Liver (tissue), 9 donors: ENCODE measurements around the gene CHDH. TPM values are rescaled to one million over a fixed set of nuclear protein-coding genes. Genes with fewer than 3 reads are reported as not detected.

Source experiments
- DNase-seq: peaks from one replicate; pipeline ENCODE4 v3.0.0-alpha.2; 2017; ENCODE audit warnings: low spot score
- H3K27ac ChIP-seq, 2 donors: one replicate each; pipeline ENCODE4 v1.7.0; 2013; ENCODE audit warnings: inconsistent platforms in 2 of 2, low read length in 2 of 2, control low read depth in 1 of 2, low read depth in 1 of 2, mild to moderate bottlenecking in 1 of 2
- H3K27me3 ChIP-seq, 4 donors: one replicate each; pipeline versions ENCODE4 v1.6.1 to v1.7.0; 2013; ENCODE audit warnings: low read length in 3 of 4, inconsistent platforms in 1 of 4, mild to moderate bottlenecking in 1 of 4, moderate library complexity in 1 of 4; ENCODE audit not compliant: control insufficient read depth in 4 of 4, insufficient read depth in 4 of 4
- H3K36me3 ChIP-seq, 4 donors: one replicate each; pipeline versions ENCODE4 v1.6.1 to v1.7.0; 2013; ENCODE audit warnings: low read length in 3 of 4, mild to moderate bottlenecking in 3 of 4, low read depth in 1 of 4, moderate library complexity in 1 of 4; ENCODE audit not compliant: control insufficient read depth in 4 of 4, insufficient read depth in 3 of 4
- H3K4me1 ChIP-seq, 4 donors: one replicate each; pipeline versions ENCODE4 v1.6.1 to v1.7.0; 2013; ENCODE audit warnings: low read length in 3 of 4, mild to moderate bottlenecking in 3 of 4, moderate library complexity in 1 of 4; ENCODE audit not compliant: control insufficient read depth in 4 of 4, insufficient read depth in 4 of 4
- H3K4me3 ChIP-seq, 3 donors: one replicate each; pipeline versions ENCODE4 v1.6.1 to v1.7.0; 2013; ENCODE audit warnings: low read length in 3 of 3, control low read depth in 1 of 3, low read depth in 1 of 3, mild to moderate bottlenecking in 1 of 3
- H3K9ac ChIP-seq, 2 donors: one replicate each; pipeline ENCODE4 v1.7.0; 2013; ENCODE audit warnings: low read length in 2 of 2, mild to moderate bottlenecking in 2 of 2, moderate library complexity in 2 of 2, control low read depth in 1 of 2, low read depth in 1 of 2
- H3K9me3 ChIP-seq, 4 donors: one replicate each; pipeline versions ENCODE4 v1.6.1 to v1.7.0; 2013; ENCODE audit warnings: low read length in 3 of 4; ENCODE audit not compliant: control insufficient read depth in 4 of 4
- ATF3 ChIP-seq: IDR thresholded peaks from 2 replicates; pipeline ENCODE4 v1.6.1; 2016; ENCODE audit warnings: antibody characterized with exemption
- EGR1 ChIP-seq, 2 donors: IDR thresholded peaks; 2 replicates each; pipeline ENCODE4 v1.6.1; 2016 to 2018; ENCODE audit warnings: antibody characterized with exemption in 2 of 2, low read depth in 2 of 2
- FOXA1 ChIP-seq: IDR thresholded peaks from 2 replicates; pipeline ENCODE4 v1.6.1; 2016; ENCODE audit warnings: antibody characterized with exemption
- GABPA ChIP-seq, 2 donors: IDR thresholded peaks in 1 of 2; conservative IDR thresholded peaks in 1 of 2; 2 replicates each; pipeline ENCODE4 v1.6.1; 2016; ENCODE audit warnings: antibody characterized with exemption in 2 of 2, mild to moderate bottlenecking in 1 of 2, moderate library complexity in 1 of 2
- HNF4A ChIP-seq, 2 donors: conservative IDR thresholded peaks; 2 replicates each; pipeline ENCODE4 v1.6.1; 2016; ENCODE audit warnings: antibody characterized with exemption in 2 of 2, mild to moderate bottlenecking in 2 of 2
- JUND ChIP-seq, 2 donors: IDR thresholded peaks; 2 replicates each; pipeline ENCODE4 v1.6.1; 2016; ENCODE audit warnings: antibody characterized with exemption in 2 of 2
- MAX ChIP-seq: IDR thresholded peaks from 2 replicates; pipeline ENCODE4 v1.6.1; 2016; ENCODE audit warnings: antibody characterized with exemption
- NR2F2 ChIP-seq: IDR thresholded peaks from 2 replicates; pipeline ENCODE4 v1.6.1; 2016; ENCODE audit warnings: antibody characterized with exemption
- RAD21 ChIP-seq, 2 donors: IDR thresholded peaks; 2 replicates each; pipeline ENCODE4 v1.6.1; 2016; ENCODE audit warnings: antibody characterized with exemption in 2 of 2, mild to moderate bottlenecking in 2 of 2
- REST ChIP-seq: IDR thresholded peaks from 2 replicates; pipeline ENCODE4 v1.6.1; 2016; ENCODE audit warnings: antibody characterized with exemption, mild to moderate bottlenecking
- RXRA ChIP-seq, 2 donors: IDR thresholded peaks; 2 replicates each; pipeline ENCODE4 v1.6.1; 2017 to 2018; ENCODE audit warnings: antibody characterized with exemption in 2 of 2, mild to moderate bottlenecking in 1 of 2
- SP1 ChIP-seq: IDR thresholded peaks from 2 replicates; pipeline ENCODE4 v1.6.1; 2018; ENCODE audit warnings: antibody characterized with exemption, mild to moderate bottlenecking
- TAF1 ChIP-seq: conservative IDR thresholded peaks from 2 replicates; pipeline ENCODE4 v1.6.1; 2016; ENCODE audit warnings: antibody characterized with exemption, mild to moderate bottlenecking
- YY1 ChIP-seq: IDR thresholded peaks from 2 replicates; pipeline ENCODE4 v1.6.1; 2016; ENCODE audit warnings: antibody characterized with exemption, mild to moderate bottlenecking
- WGBS: extraction: QIAGEN DNeasy Blood & Tissue Kit; methylation state at CpG from one replicate; pipeline ENCODE4 v1.1.7; 2013; 5-methylcytosine and 5-hydroxymethylcytosine counted together
- polyA plus RNA-seq, 2 donors: library from polyadenylated mRNA; stranded (reverse) in 1 of 2; unstranded in 1 of 2; fragments of 200-250 nt in 1 of 2; fragments of >200 nt in 1 of 2; fragmentation: Nextera tagmentation in 1 of 2; extraction: Ambion mirVana in 1 of 2; gene quantifications; one replicate each; pipeline versions ENCODE4 v1.2.1 to v1.2.3, GENCODE V29; 2013 to 2015
- total RNA-seq, 2 donors: library from RNA; depleted of rRNA; stranded (reverse); fragments of >200 nt; gene quantifications; one replicate each; pipeline ENCODE4 v1.2.3, GENCODE V29; 2014
- donor health status: healthy.
- donor health status: healthy.
- donor health status: healthy.
- donor health status: healthy.
- donor health status: healthy.

CHDH gene
- total and polyA plus RNA-seq, 4 donors: 9.1 to 34.0 (median 21.2) TPM

GRCh38 chr3:53822331-53822741 lies 23.9 kb downstream of the CHDH start:
- H3K4me1 ChIP-seq: peaks cover 0 to 7% (median 0%) of the 10 kb centered on the region in 4 donors
- peaks cover 10 to 54% (median 34%) of the 10 kb centered on the region in 4 donors for H3K36me3 ChIP-seq
- no peak overlapping the region for H3K9ac ChIP-seq
- H3K4me3 ChIP-seq: no peak overlapping the region
- no peaks in the 10 kb centered on the region for H3K9me3 ChIP-seq
- TF ChIP-seq ATF3 (no peak), NR2F2 (no peak), REST (no peak), HNF4A (conservative IDR thresholded peaks at IDR 0.05) (no peak), RXRA (IDR thresholded peaks at IDR 0.05) (no peak), YY1 (no peak), JUND (IDR thresholded peaks at IDR 0.05) (no peak), TAF1 (no peak), RAD21 (IDR thresholded peaks at IDR 0.05) (no peak)
- H3K27me3 ChIP-seq: no peaks in the 10 kb centered on the region
- no peak for DNase-seq
- H3K27ac ChIP-seq: no peak overlapping the region
- 90% methylated on average over 14 of the region's 14 CpGs for WGBS

- no peaks in the 10 kb centered on the region for H3K27me3 ChIP-seq
- DNase-seq: no peak
- no peak overlapping the region for H3K9ac ChIP-seq
- H3K27ac ChIP-seq: no peak overlapping the region
- H3K36me3 ChIP-seq: peaks cover 14 to 58% (median 37%) of the 10 kb centered on the region in 4 donors
- H3K4me1 ChIP-seq: peaks cover 0 to 7% (median 0%) of the 10 kb centered on the region in 4 donors
- TF ChIP-seq GABPA (IDR thresholded peaks at IDR 0.05 in 1 of 2, conservative IDR thresholded peaks at IDR 0.05 in 1 of 2) (no peak), NR2F2 (no peak), MAX (no peak), SP1 (no peak), EGR1 (IDR thresholded peaks at IDR 0.05; ENCODE audit: low read depth in 2 of 2) (no peak), FOXA1 (no peak)
- H3K4me3 ChIP-seq: no peak overlapping the region
- no peaks in the 10 kb centered on the region for H3K9me3 ChIP-seq
- 72% methylated on average over 5 of the region's 5 CpGs for WGBS
Measured at GRCh38 chr3:53821631-53822121, 24.5 kb downstream of the CHDH start.
